MM.1S (cell line): Measurements from ENCODE around the gene AMPH.
"Not testable (repeated sequence)": the region's sequence is repeated elsewhere in the genome, so short reads cannot be mapped to it uniquely, and the experiment has no call there.

ENCODE experiments used
- DNase-seq: peaks from one replicate; pipeline ENCODE4 v3.0.0-alpha.2; 2015
- H2AFZ ChIP-seq: fragments of 300-600 bp; sonication (generic); 2 replicates; pipeline ENCODE4 v1.6.0; 2016; ENCODE audit warnings: antibody characterized with exemption, low read length
- H3F3A ChIP-seq: fragments of 300-600 bp; sonication (generic); 2 replicates; pipeline ENCODE4 v1.6.1; 2016; ENCODE audit warnings: mild to moderate bottlenecking, antibody characterized with exemption, low read length, moderate library complexity, mixed read lengths; ENCODE audit not compliant: insufficient read depth
- H3K27ac ChIP-seq: fragments of 300-600 bp; sonication (generic); 2 replicates; pipeline ENCODE4 v1.5.1; 2016; ENCODE audit warnings: mild to moderate bottlenecking, low read length
- H3K27me3 ChIP-seq: fragments of 300-600 bp; sonication (generic); replicated peaks from 2 replicates; pipeline ENCODE4 v1.6.0; 2016; ENCODE audit warnings: low read length; ENCODE audit not compliant: insufficient read depth
- H3K36me3 ChIP-seq: fragments of 300-600 bp; sonication (generic); replicated peaks from 2 replicates; pipeline ENCODE4 v1.6.1; 2016; ENCODE audit warnings: mild to moderate bottlenecking, low read length, mixed read lengths; ENCODE audit not compliant: insufficient read depth
- H3K4me1 ChIP-seq: fragments of 300-600 bp; sonication (generic); 2 replicates; pipeline ENCODE4 v1.6.1; 2016; ENCODE audit warnings: low read length, mixed read lengths
- H3K4me2 ChIP-seq: fragments of 300-600 bp; sonication (generic); 2 replicates; pipeline ENCODE4 v1.6.0; 2016; ENCODE audit warnings: low read depth, low read length
- H3K4me3 ChIP-seq: fragments of 300-600 bp; sonication (generic); 2 replicates; pipeline ENCODE4 v1.5.1; 2016; ENCODE audit warnings: low read length, mixed read lengths
- H3K79me2 ChIP-seq: fragments of 300-600 bp; sonication (generic); 2 replicates; pipeline ENCODE4 v1.6.1; 2016; ENCODE audit warnings: mixed run types, low read length, mixed read lengths
- H3K9ac ChIP-seq: fragments of 300-600 bp; sonication (generic); 2 replicates; pipeline ENCODE4 v1.6.1; 2016; ENCODE audit warnings: low read length, mixed read lengths
- H3K9me2 ChIP-seq: fragments of 300-600 bp; sonication (generic); replicated peaks from 2 replicates; pipeline ENCODE4 v1.6.1; 2016; ENCODE audit warnings: mild to moderate bottlenecking, low read length, mixed read lengths; ENCODE audit not compliant: insufficient read depth
- H3K9me3 ChIP-seq: fragments of 300-600 bp; sonication (generic); replicated peaks from 2 replicates; pipeline ENCODE4 v1.6.1; 2016; ENCODE audit warnings: mild to moderate bottlenecking, low read length, mixed read lengths; ENCODE audit not compliant: insufficient read depth
- H4K20me1 ChIP-seq: fragments of 300-600 bp; sonication (generic); 2 replicates; pipeline ENCODE4 v1.6.1; 2016; ENCODE audit warnings: mild to moderate bottlenecking, low read length, moderate library complexity, mixed read lengths; ENCODE audit not compliant: insufficient read depth
- EZH2 ChIP-seq: fragments of 300-600 bp; sonication (generic); optimal IDR thresholded peaks from 2 replicates; pipeline ENCODE3; 2017; ENCODE audit warnings: low read depth, mild to moderate bottlenecking, antibody characterized with exemption, low read length, mixed read lengths
- EZH2phosphoT487 ChIP-seq: fragments of 300-600 bp; sonication (generic); IDR thresholded peaks from 2 replicates; pipeline ENCODE4 v1.6.1; 2018; ENCODE audit warnings: antibody characterized with exemption, low read length
- TF ChIP-seq, protein P1 (sequence below): fragments of 300-600 bp; sonication (generic); IDR thresholded peaks from 2 replicates; pipeline ENCODE4 v1.5.1; 2016; ENCODE audit warnings: antibody characterized with exemption, low read length, mixed read lengths

AMPH gene

DNA sequence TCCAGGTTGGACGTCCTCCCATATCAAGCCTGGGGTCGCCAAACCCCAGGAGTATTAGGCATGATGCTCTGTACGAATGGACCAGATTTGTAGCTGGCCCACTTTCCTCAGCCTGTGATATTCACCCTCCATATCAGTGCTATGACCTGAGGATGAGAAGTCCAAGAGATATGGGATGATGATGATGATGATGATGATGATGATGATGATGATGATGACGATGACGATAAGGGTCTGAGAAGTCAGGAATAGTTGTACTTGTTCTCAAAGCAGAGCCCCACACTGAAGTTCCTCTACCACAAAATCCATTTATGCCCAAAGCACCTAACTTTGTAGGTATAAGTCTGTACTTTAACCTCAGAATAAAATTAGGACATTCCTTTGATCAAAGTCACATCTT is 50.7 kb downstream of the AMPH start:
- no peaks in the 10 kb centered on the region for H3K4me1 ChIP-seq
- H3K27me3 ChIP-seq, result no peaks in the 10 kb centered on the region
- no peak overlapping the region for H3K9ac ChIP-seq
- no peak overlapping the region for H2AFZ ChIP-seq
- TF ChIP-seq, protein P1, sequence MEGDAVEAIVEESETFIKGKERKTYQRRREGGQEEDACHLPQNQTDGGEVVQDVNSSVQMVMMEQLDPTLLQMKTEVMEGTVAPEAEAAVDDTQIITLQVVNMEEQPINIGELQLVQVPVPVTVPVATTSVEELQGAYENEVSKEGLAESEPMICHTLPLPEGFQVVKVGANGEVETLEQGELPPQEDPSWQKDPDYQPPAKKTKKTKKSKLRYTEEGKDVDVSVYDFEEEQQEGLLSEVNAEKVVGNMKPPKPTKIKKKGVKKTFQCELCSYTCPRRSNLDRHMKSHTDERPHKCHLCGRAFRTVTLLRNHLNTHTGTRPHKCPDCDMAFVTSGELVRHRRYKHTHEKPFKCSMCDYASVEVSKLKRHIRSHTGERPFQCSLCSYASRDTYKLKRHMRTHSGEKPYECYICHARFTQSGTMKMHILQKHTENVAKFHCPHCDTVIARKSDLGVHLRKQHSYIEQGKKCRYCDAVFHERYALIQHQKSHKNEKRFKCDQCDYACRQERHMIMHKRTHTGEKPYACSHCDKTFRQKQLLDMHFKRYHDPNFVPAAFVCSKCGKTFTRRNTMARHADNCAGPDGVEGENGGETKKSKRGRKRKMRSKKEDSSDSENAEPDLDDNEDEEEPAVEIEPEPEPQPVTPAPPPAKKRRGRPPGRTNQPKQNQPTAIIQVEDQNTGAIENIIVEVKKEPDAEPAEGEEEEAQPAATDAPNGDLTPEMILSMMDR, result no peak
- TF ChIP-seq EZH2phosphoT487 (no peak), EZH2 (no peak)
- no peak overlapping the region for H3K4me3 ChIP-seq
- no peaks in the 10 kb centered on the region for H3K36me3 ChIP-seq
- no peaks in the 10 kb centered on the region for H3K9me2 ChIP-seq
- H3F3A ChIP-seq, result no peaks in the 10 kb centered on the region
- no peak for DNase-seq
- H3K4me2 ChIP-seq, result no peak overlapping the region
- H4K20me1 ChIP-seq, result no peaks in the 10 kb centered on the region
- H3K79me2 ChIP-seq, result no peaks in the 10 kb centered on the region
- no peaks in the 10 kb centered on the region for H3K9me3 ChIP-seq
- no peak overlapping the region for H3K27ac ChIP-seq

DNA sequence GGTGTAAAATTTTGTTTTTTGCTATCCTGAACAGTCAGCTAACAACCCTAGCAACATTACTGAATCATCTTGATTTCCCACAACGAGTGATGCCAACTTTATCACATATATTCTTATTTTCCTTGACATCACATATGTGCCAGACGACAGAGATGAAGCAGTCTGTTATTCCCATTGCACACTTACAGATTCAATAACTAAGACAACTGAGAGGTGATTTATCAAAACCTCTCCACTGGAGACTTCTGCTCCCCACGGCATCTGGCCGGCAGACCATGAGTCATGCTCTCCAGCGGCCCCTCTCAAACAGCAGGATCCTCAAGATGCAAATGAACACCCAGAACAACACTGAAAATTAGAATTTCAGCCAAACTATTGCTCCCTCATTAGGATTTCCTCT is 57.1 kb downstream of the AMPH start:
- TF ChIP-seq, protein P1, result no peak
- TF ChIP-seq EZH2phosphoT487, result no peak
- no peak for TF ChIP-seq EZH2
- Histone ChIP-seq H3K4me2 (no peak overlapping the region), H2AFZ (no peak overlapping the region), H3K4me3 (no peak overlapping the region), H3K9me2 (no peaks in the 10 kb centered on the region), H3K36me3 (no peaks in the 10 kb centered on the region), H3K27ac (no peak overlapping the region), H3K9ac (no peak overlapping the region), H3K27me3 (no peaks in the 10 kb centered on the region), H4K20me1 (no peaks in the 10 kb centered on the region), H3K79me2 (no peaks in the 10 kb centered on the region), H3K9me3 (no peaks in the 10 kb centered on the region), H3K4me1 (no peaks in the 10 kb centered on the region), H3F3A (no peaks in the 10 kb centered on the region)
- DNase-seq, result no peak

DNA sequence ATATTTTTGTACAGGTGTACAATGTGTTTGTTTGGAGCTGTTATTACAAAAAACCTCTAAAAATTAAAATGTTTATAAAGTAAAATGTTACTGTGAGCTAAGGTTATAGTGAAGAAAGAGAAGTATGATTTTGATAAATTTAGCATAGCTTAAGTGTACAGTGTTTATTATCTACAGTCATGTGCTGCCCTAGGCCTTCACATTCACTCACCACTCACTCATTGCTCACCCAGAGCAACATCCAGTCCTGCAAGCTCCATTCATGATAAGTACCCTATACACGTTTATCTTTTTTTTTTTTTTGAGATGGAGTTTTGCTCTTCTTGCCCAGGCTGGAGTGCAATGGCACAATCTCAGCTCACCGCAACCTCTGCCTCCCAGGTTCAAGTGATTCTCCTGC is 59.6 kb downstream of the AMPH start:
- H3K9ac ChIP-seq, H3K4me1 ChIP-seq, DNase-seq, H3K27me3 ChIP-seq, H3K4me3 ChIP-seq, H3K27ac ChIP-seq, H3K36me3 ChIP-seq, H4K20me1 ChIP-seq, H2AFZ ChIP-seq, H3K4me2 ChIP-seq, H3K79me2 ChIP-seq, H3K9me3 ChIP-seq, H3K9me2 ChIP-seq, H3F3A ChIP-seq: not testable (repeated sequence)

DNA sequence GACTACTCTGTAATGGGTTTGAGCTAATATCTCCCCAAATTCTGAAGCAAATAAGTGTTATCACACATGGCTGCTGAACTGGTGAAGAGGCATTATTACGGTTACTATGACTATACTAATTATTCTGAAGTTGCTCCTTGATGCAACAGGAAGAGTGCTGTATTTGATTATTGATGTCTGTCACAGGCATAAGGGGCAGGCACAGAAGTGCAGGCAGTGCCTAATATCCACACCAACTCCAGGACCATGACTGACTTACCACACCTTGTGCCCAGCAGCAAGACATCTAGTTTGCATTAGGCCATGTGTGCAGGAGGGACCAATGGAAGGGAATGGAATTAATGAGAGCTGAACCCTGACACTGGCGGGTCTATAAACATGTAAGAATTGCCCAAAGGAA is 62.7 kb downstream of the AMPH start:
- Histone ChIP-seq H3K4me2 (no peak overlapping the region), H3K4me1 (no peaks in the 10 kb centered on the region), H3K9ac (no peak overlapping the region), H4K20me1 (no peaks in the 10 kb centered on the region), H3K79me2 (no peaks in the 10 kb centered on the region), H3K27ac (no peak overlapping the region), H3K4me3 (no peak overlapping the region), H3K27me3 (no peaks in the 10 kb centered on the region), H3K9me3 (no peaks in the 10 kb centered on the region), H3F3A (no peaks in the 10 kb centered on the region), H3K36me3 (no peaks in the 10 kb centered on the region), H2AFZ (no peak overlapping the region), H3K9me2 (no peaks in the 10 kb centered on the region)
- no peak for DNase-seq
- TF ChIP-seq, protein P1, result no peak
- TF ChIP-seq EZH2phosphoT487, result no peak
- TF ChIP-seq EZH2, result no peak
